ENCODE results near the gene DAAM2.

DNA sequence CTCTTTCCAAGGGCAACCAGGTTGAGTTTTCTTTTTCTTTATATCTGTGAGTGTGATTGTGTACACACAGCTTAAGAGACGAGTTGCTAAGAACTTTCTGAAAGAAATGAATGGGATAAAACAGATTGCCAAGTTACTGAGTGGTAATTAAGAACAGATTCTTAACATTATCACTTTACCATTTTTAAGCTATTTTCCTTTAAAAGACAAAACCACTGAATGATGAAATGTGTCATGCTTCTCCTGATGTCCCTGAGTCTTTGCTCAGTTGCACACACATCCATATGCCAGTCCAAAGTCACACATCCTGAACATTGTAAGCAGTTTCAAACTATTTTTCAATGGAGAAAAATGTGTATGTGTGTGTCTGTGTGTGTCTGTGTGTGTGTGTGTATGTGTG lies 5.5 kb upstream of the DAAM2 start:
- TF ChIP-seq, protein P1, sequence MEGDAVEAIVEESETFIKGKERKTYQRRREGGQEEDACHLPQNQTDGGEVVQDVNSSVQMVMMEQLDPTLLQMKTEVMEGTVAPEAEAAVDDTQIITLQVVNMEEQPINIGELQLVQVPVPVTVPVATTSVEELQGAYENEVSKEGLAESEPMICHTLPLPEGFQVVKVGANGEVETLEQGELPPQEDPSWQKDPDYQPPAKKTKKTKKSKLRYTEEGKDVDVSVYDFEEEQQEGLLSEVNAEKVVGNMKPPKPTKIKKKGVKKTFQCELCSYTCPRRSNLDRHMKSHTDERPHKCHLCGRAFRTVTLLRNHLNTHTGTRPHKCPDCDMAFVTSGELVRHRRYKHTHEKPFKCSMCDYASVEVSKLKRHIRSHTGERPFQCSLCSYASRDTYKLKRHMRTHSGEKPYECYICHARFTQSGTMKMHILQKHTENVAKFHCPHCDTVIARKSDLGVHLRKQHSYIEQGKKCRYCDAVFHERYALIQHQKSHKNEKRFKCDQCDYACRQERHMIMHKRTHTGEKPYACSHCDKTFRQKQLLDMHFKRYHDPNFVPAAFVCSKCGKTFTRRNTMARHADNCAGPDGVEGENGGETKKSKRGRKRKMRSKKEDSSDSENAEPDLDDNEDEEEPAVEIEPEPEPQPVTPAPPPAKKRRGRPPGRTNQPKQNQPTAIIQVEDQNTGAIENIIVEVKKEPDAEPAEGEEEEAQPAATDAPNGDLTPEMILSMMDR (conservative IDR thresholded peaks at IDR 0.05; ENCODE audit: low read length), result no peak
- TF ChIP-seq EZH2phosphoT487 (IDR thresholded peaks at IDR 0.05; ENCODE audit: borderline replicate concordance, low read depth, low read length), result no peak

Measured in OCI-LY7 (cell line).